Measurements from ENCODE around the gene POLD2.

Gene POLD2

DNA sequence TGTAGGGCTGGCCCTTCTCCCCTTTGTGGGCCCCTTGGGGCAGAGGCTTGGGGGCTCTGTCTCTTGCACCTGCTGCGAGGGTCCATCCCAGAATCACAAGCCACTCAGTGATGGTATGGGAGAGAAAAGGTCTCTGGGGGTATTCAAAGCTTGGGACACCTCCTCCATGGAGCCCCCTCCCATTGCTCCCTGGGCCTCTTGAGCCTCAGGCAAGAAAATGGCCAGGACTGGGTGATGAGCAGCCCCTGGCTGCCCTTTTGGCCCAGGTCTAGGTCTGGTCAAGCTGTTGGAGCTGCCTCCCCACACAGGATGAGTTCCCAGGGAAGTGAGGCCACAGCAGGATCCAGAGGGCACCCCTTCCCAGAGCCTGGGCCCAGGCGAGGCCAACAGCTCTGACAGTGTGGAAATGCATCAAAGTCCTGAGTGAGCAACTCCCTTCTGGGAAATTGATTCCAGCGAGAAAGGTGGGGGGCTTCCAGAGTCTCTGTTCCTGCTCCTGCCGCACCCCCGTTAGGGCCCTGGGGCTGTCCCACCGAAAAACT lies 21.1 kb upstream of the POLD2 start:
- Histone ChIP-seq H3K36me3 (ENCODE audit: control insufficient read depth, insufficient read depth, low read length) (no peaks in the 10 kb centered on the region), H3K27me3 (ENCODE audit: control insufficient read depth, insufficient read depth, low read length) (peaks cover 31% of the 10 kb centered on the region), H3K9me3 (ENCODE audit: control insufficient read depth, insufficient read depth, low read depth, low read length) (no peaks in the 10 kb centered on the region), H3K4me3 (ENCODE audit: low read depth, low read length) (no peak overlapping the region), H3K9ac (ENCODE audit: low read length) (no peak overlapping the region), H3K27ac (ENCODE audit: low read depth, low read length) (no peak overlapping the region), H3K4me1 (ENCODE audit: control insufficient read depth, insufficient read depth, low read length) (peaks cover 36% of the 10 kb centered on the region)

DNA sequence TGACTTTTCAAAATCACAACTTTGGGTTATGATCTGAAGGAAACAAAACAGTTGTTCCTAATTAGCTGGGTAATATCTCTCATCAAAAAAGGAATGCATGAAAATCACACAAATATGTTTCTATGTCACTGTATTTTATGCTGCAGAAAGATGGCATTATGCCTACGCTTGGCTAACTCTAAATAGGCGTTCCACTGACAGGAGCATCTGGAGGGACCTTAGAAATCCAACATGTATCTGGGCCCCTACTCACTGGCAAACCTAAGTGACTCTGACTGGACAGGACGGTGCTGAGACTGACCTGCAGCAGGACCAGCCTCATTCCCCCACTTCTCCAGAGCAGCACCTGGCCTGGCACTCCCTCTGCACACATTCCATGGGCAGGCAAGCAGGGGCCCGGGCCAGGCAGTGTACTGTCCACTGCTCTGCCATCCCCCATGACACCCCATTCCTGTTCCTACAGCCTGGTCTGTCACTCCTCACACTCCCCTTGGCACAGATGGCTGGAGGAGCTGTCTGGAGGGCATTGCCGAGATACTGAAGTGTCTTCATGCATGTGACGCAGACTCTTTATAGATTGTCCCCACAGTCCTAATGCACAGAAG lies 20.4 kb upstream of the POLD2 start:
- peaks cover 31% of the 10 kb centered on the region for H3K27me3 ChIP-seq (ENCODE audit: control insufficient read depth, insufficient read depth, low read length)
- no peak overlapping the region for H3K27ac ChIP-seq (ENCODE audit: low read depth, low read length)
- H3K4me1 ChIP-seq (ENCODE audit: control insufficient read depth, insufficient read depth, low read length): peaks cover 36% of the 10 kb centered on the region
- no peak overlapping the region for H3K9ac ChIP-seq (ENCODE audit: low read length)
- H3K9me3 ChIP-seq (ENCODE audit: control insufficient read depth, insufficient read depth, low read depth, low read length): no peaks in the 10 kb centered on the region
- no peaks in the 10 kb centered on the region for H3K36me3 ChIP-seq (ENCODE audit: control insufficient read depth, insufficient read depth, low read length)
- no peak overlapping the region for H3K4me3 ChIP-seq (ENCODE audit: low read depth, low read length)

DNA sequence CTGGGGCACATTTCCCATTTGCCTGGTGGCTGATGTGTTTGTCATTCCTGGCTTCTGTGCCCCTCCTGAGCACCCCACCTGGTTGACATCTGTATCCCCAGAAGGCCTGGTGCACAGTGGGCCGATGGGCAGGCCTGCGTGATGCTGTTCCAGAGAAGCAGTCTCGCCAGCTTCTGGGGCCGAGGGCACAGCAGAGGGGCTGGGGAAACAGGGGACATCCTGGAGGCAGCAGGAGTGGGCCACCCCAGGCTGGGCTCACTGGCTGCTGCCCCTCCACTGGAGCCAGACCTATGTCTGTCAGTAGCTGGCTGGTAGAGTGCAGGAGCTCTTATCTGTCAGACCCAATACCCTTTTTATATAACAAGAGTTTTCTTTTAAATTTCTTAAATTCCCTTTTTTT lies 18.7 kb upstream of the POLD2 start:
- H3K27ac ChIP-seq (ENCODE audit: low read depth, low read length): no peak overlapping the region
- no peaks in the 10 kb centered on the region for H3K9me3 ChIP-seq (ENCODE audit: control insufficient read depth, insufficient read depth, low read depth, low read length)
- no peak overlapping the region for H3K4me3 ChIP-seq (ENCODE audit: low read depth, low read length)
- H3K4me1 ChIP-seq (ENCODE audit: control insufficient read depth, insufficient read depth, low read length): peaks cover 26% of the 10 kb centered on the region
- H3K36me3 ChIP-seq (ENCODE audit: control insufficient read depth, insufficient read depth, low read length): no peaks in the 10 kb centered on the region
- H3K9ac ChIP-seq (ENCODE audit: low read length): no peak overlapping the region
- H3K27me3 ChIP-seq (ENCODE audit: control insufficient read depth, insufficient read depth, low read length): peaks cover 31% of the 10 kb centered on the region

DNA sequence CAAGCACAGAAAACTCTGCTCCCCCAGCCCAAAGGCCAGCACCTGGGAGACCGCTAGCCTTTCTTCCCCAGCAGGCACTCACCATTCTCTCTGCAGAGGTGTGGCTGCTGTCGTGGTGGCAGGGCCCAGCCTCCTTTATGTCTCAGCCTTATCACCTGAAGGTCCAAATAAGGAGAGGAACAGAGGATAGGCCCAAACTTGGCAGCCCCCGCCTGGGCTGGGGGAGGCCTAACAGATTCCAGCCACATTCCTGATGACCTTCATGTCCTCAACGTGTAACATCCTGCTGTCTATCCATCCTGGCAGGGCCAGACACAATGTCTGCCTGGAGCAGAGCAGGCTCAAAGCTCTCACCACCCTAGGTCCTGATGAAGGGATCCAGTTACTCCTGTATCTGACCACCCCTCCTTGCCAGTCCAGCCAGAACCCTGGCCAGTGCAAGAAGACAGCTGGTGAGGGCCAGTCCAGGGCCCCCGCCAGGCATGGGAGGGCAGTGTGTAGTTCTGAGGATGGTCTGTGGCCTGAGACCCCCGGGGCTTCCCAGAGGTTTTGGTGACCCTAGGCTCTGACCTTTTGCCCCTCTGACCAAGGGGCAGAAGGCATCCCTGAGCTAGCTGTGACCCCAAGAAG lies 18.0 kb upstream of the POLD2 start, which contains the start of gene MYL7:
Gene MYL7, minus strand, starts transcription at position 112 of the 630 bp plus-strand sequence. Its CDS starts 27 bp downstream, at position 85.
- Histone ChIP-seq H3K4me1 (ENCODE audit: control insufficient read depth, insufficient read depth, low read length) (peaks cover 19% of the 10 kb centered on the region), H3K27ac (ENCODE audit: low read depth, low read length) (no peak within 1 kb of the TSS; the same call in 1 of the 2 replicates), H3K9me3 (ENCODE audit: control insufficient read depth, insufficient read depth, low read depth, low read length) (no peaks in the 10 kb centered on the region), H3K9ac (ENCODE audit: low read length) (peak within 1 kb of the TSS; percentile 65), H3K4me3 (ENCODE audit: low read depth, low read length) (no peak within 1 kb of the TSS; the same call in 1 of the 2 replicates), H3K36me3 (ENCODE audit: control insufficient read depth, insufficient read depth, low read length) (no peaks in the 10 kb centered on the region), H3K27me3 (ENCODE audit: control insufficient read depth, insufficient read depth, low read length) (peaks cover 25% of the 10 kb centered on the region)

DNA sequence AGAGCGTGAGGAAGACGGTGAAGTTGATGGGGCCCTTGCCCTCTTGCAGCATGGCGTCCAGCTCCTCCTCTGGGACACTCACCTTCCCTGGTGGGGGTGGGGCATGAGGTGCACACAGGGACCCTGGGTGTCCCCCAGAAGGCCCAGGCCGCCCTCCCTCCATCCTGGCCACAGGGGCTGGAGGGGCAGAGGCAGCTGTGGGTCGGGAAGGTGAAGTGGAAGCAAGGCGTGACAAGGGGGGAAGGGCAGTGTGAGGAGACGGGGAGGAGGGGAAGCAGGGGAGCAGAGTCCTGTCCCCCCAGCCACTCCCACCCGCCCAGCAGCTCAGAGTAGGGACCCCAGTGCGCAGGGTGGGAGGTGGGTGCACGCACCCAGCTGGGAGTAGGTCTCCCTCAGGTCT lies 17.0 kb upstream of the POLD2 start:
- H3K9ac ChIP-seq (ENCODE audit: low read length): no peak overlapping the region

DNA sequence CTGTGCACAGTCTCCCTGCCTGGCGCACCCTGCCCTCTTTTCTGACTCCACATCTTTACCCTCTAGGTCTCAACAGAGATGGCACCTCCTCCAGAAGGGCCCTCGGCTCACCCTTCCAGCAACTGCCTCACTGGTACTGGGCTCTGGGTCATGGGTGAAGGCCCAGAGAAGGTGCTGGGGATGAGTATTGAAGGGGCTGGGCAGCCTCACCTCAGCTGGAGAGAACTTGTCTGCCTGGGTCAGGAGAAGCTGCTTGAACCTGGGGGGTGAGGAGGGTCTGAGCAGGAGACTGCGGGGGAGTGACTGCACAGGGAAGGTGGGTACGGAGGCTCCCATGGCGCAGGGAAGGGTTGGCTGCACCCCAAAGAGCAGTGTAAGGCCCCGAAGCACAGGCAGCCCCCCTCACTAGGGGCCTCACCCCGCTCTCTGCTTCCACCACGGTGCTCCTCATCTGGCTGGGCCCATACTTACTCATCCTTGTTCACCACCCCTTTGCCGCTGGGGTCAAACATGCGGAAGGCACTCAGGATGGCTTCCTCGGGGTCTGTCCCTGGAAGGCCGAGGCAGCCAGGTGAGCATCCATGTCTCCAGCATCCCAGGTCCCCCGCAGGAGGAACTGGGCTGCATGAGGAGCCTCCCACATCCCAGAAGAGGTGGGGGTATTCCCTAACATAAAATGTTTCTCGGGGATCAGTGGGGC lies 16.1 kb upstream of the POLD2 start:
- Histone ChIP-seq H3K9me3 (ENCODE audit: control insufficient read depth, insufficient read depth, low read depth, low read length) (no peaks in the 10 kb centered on the region), H3K9ac (ENCODE audit: low read length) (no peak overlapping the region), H3K27ac (ENCODE audit: low read depth, low read length) (no peak overlapping the region), H3K27me3 (ENCODE audit: control insufficient read depth, insufficient read depth, low read length) (peaks cover 9% of the 10 kb centered on the region), H3K4me1 (ENCODE audit: control insufficient read depth, insufficient read depth, low read length) (peaks cover 11% of the 10 kb centered on the region; the same call in 1 of the 2 replicates), H3K4me3 (ENCODE audit: low read depth, low read length) (no peak overlapping the region), H3K36me3 (ENCODE audit: control insufficient read depth, insufficient read depth, low read length) (no peaks in the 10 kb centered on the region)

More for the DNA sequence above, 17.0 kb upstream of the POLD2 start:
- Histone ChIP-seq H3K4me3 (ENCODE audit: low read depth, low read length) (no peak overlapping the region), H3K9me3 (ENCODE audit: control insufficient read depth, insufficient read depth, low read depth, low read length) (no peaks in the 10 kb centered on the region), H3K27ac (ENCODE audit: low read depth, low read length) (no peak overlapping the region), H3K36me3 (ENCODE audit: control insufficient read depth, insufficient read depth, low read length) (no peaks in the 10 kb centered on the region), H3K4me1 (ENCODE audit: control insufficient read depth, insufficient read depth, low read length) (peaks cover 15% of the 10 kb centered on the region), H3K27me3 (ENCODE audit: control insufficient read depth, insufficient read depth, low read length) (peaks cover 18% of the 10 kb centered on the region)

DNA sequence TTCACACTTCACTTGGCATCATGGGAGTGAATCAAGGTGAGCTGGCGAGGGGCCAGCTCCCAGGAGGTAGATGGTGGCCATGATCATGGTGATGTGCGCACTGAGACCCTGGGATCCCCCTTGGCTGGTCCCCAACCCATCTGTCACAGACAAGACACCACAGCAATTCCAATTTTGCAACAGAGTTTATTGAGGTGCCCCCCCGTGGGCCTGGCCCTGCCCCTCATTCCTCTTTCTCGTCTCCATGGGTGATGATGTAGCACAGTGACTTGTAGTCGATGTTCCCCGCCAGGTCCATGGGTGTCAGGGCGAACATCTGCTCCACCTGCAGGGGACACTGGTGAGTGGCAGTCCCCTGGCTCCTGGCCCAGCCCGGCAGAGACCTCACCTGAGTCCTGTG lies 15.3 kb upstream of the POLD2 start:
- Histone ChIP-seq H3K4me1 (ENCODE audit: control insufficient read depth, insufficient read depth, low read length) (peaks cover 11% of the 10 kb centered on the region; the same call in 1 of the 2 replicates), H3K4me3 (ENCODE audit: low read depth, low read length) (no peak overlapping the region), H3K36me3 (ENCODE audit: control insufficient read depth, insufficient read depth, low read length) (no peaks in the 10 kb centered on the region), H3K27ac (ENCODE audit: low read depth, low read length) (no peak overlapping the region), H3K27me3 (ENCODE audit: control insufficient read depth, insufficient read depth, low read length) (peaks cover 2% of the 10 kb centered on the region; the same call in 1 of the 2 replicates), H3K9ac (ENCODE audit: low read length) (no peak overlapping the region), H3K9me3 (ENCODE audit: control insufficient read depth, insufficient read depth, low read depth, low read length) (no peaks in the 10 kb centered on the region)

DNA sequence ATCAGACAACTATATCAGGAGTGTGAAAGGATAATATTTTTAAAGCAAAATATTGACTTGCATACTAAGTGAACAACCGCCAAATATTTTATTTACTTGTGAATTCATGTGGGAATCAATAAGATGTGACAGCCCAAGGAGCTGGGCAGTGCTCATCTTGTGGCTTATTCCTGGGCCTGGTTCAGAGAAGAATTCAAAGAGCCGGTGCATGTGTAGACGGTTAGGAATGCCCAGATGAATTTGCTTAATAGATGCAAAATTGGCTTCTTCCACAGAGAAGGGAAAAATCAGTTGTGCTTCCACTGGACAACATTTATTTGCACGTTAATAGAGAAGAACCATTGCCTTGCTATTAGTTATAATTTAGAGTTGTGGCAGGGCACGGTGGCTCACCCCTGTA lies 13.4 kb upstream of the POLD2 start:
- no peak overlapping the region for H3K9ac ChIP-seq (ENCODE audit: low read length)
- H3K36me3 ChIP-seq (ENCODE audit: control insufficient read depth, insufficient read depth, low read length): no peaks in the 10 kb centered on the region
- no peak overlapping the region for H3K27ac ChIP-seq (ENCODE audit: low read depth, low read length)
- H3K9me3 ChIP-seq (ENCODE audit: control insufficient read depth, insufficient read depth, low read depth, low read length): no peaks in the 10 kb centered on the region
- H3K4me1 ChIP-seq (ENCODE audit: control insufficient read depth, insufficient read depth, low read length): peaks cover 21% of the 10 kb centered on the region; the same call in 1 of the 2 replicates
- H3K27me3 ChIP-seq (ENCODE audit: control insufficient read depth, insufficient read depth, low read length): no peaks in the 10 kb centered on the region
- no peak overlapping the region for H3K4me3 ChIP-seq (ENCODE audit: low read depth, low read length)

DNA sequence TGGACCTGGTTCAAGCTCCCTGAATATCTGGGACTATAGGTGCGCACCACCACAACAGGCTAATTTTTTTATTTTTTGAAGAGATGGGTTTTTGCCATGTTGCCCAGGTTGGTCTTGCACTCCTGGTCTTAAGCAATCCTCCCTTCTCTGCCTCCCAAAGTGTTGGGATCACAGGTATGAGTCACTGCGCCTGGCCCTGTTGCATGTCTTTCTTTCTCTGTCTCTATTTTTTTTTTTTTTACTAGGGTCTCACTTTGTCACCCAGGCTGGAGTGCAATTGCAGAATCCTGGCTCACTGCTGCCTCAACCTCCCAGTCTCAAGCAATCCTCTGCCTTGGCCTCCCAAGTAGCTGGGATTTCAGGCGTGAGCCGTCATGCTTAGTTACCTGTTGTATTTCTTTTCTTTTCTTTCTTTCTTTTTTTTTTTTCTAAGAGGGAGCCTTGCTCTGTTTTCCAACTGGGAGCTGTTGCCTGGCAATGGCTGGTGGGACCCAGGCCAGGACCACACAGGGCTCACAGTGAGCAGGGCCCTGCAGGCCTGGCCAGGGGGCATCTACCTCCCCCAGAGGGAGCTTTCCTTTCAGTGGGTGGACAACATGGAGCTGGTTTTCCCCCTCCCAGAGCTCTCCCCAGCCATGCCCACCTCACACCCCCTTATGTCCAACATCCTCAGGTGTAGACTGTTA lies 11.7 kb upstream of the POLD2 start:
- H3K27ac ChIP-seq (ENCODE audit: low read depth, low read length): no peak overlapping the region
- H3K4me1 ChIP-seq (ENCODE audit: control insufficient read depth, insufficient read depth, low read length): peaks cover 19% of the 10 kb centered on the region; the same call in 1 of the 2 replicates
- H3K9me3 ChIP-seq (ENCODE audit: control insufficient read depth, insufficient read depth, low read depth, low read length): no peaks in the 10 kb centered on the region

DNA sequence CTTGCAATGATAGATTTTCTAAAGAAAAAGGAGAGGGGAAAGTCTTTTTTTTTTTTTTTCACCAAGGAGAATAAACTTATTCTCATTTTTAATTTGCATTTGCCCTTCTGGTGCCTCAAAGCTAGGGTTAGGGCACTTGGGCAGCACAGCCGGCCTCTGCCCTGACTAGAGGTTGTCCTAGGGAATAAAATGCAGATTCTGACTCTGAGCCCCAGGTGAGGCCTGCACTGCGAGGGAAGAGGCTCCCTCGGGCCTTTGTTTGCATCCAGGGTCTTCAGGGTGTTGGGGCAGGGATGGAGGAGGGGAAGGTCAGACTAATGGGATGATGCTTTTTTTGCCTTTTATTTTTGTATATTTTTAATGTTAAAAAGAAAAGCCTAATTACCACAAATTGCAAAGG lies 9.9 kb upstream of the POLD2 start:
- no peak overlapping the region for H3K27ac ChIP-seq (ENCODE audit: low read depth, low read length)
- no peaks in the 10 kb centered on the region for H3K9me3 ChIP-seq (ENCODE audit: control insufficient read depth, insufficient read depth, low read depth, low read length)
- H3K27me3 ChIP-seq (ENCODE audit: control insufficient read depth, insufficient read depth, low read length): no peaks in the 10 kb centered on the region
- no peak overlapping the region for H3K9ac ChIP-seq (ENCODE audit: low read length)
- H3K4me1 ChIP-seq (ENCODE audit: control insufficient read depth, insufficient read depth, low read length): peaks cover 19% of the 10 kb centered on the region; the same call in 1 of the 2 replicates
- no peaks in the 10 kb centered on the region for H3K36me3 ChIP-seq (ENCODE audit: control insufficient read depth, insufficient read depth, low read length)
- no peak overlapping the region for H3K4me3 ChIP-seq (ENCODE audit: low read depth, low read length)

More for the DNA sequence above, 11.7 kb upstream of the POLD2 start:
- H3K4me3 ChIP-seq (ENCODE audit: low read depth, low read length): no peak overlapping the region
- H3K9ac ChIP-seq (ENCODE audit: low read length): no peak overlapping the region
- H3K27me3 ChIP-seq (ENCODE audit: control insufficient read depth, insufficient read depth, low read length): no peaks in the 10 kb centered on the region
- no peaks in the 10 kb centered on the region for H3K36me3 ChIP-seq (ENCODE audit: control insufficient read depth, insufficient read depth, low read length)

All from HUES6 (cell line).